Endothelial cell of umbilical vein (primary cell): Measurements from ENCODE around the gene NFKBIE. TPM values are rescaled to one million over a fixed set of nuclear protein-coding genes. Genes with fewer than 3 reads are reported as not detected.

Source experiments
- BruUV-seq: library from RNA; stranded (reverse); fragments of 400-500 nt; replicated peaks from 2 replicates; lab custom pipeline; 2021; lab: Mats Ljungman, UMichigan
- CTCF ChIA-PET: fragments of 300-600, 350-600 bp; sonication (Branson Sonifier 250); formaldehyde crosslinking; loops from one replicate; lab custom pipeline; 2021; ENCODE audit warnings: antibody characterized with exemption, inconsistent platforms; lab: Charles Lee
- POLR2A ChIA-PET: fragments of 300-600, 350-600 bp; sonication (Branson Sonifier 250); formaldehyde crosslinking; loops from one replicate; lab custom pipeline; 2021; ENCODE audit warnings: antibody characterized with exemption, inconsistent platforms; lab: Charles Lee
- DNase-seq: peaks from one replicate; pipeline ENCODE4 v3.0.0-alpha.2; 2011; ENCODE audit warnings: low read depth, low spot score
- FAIRE-seq: peaks from 2 replicates; lab custom pipeline; 2011; peaks lifted over from hg19 to GRCh38; lab: Jason Lieb, UNC
- H2AFZ ChIP-seq: 2 replicates; pipeline ENCODE4 v1.6.0; 2012; ENCODE audit warnings: low read depth, low read length, control low read depth, inconsistent platforms
- H3K27ac ChIP-seq: 2 replicates; pipeline ENCODE4 v1.5.1; 2011; ENCODE audit warnings: low read depth, mild to moderate bottlenecking, control low read depth, low read length, moderate library complexity; ENCODE audit not compliant: insufficient read depth
- H3K27me3 ChIP-seq, 2 experiments: 2 replicates each; pipeline versions ENCODE4 v1.6.0 to v1.6.1; 2011; ENCODE audit warnings: low read length in 2 of 2, mixed read lengths in 1 of 2; ENCODE audit not compliant: control insufficient read depth in 2 of 2, insufficient read depth in 2 of 2
- H3K36me3 ChIP-seq, 2 experiments: 2 replicates in 1 of 2; 3 replicates in 1 of 2; pipeline ENCODE4 v1.5.1; 2011; ENCODE audit warnings: low read length in 2 of 2, mild to moderate bottlenecking in 1 of 2, moderate library complexity in 1 of 2; ENCODE audit not compliant: control insufficient read depth in 2 of 2, insufficient read depth in 2 of 2; ENCODE audit errors: extremely low read depth in 1 of 2
- H3K4me1 ChIP-seq: 3 replicates; pipeline ENCODE4 v1.5.1; 2011; ENCODE audit warnings: mild to moderate bottlenecking, low read length; ENCODE audit not compliant: control insufficient read depth, insufficient read depth; ENCODE audit errors: extremely low read depth
- H3K4me2 ChIP-seq: 2 replicates; pipeline ENCODE4 v1.6.1; 2011; ENCODE audit warnings: low read length, control low read depth, mixed read lengths; ENCODE audit not compliant: insufficient read depth
- H3K4me3 ChIP-seq, 3 experiments: fragments of 200-600 bp in 1 of 3; sonication (generic), shearing (Covaris generic) in 1 of 3; replicated peaks in 1 of 3; 2 replicates each; pipeline ENCODE4 v1.5.1; 2011 to 2016; ENCODE audit warnings: control low read depth in 3 of 3, low read length in 3 of 3, mild to moderate bottlenecking in 2 of 3, inconsistent platforms in 1 of 3, low read depth in 1 of 3, moderate library complexity in 1 of 3; ENCODE audit not compliant: insufficient read depth in 1 of 3
- H3K79me2 ChIP-seq: 2 replicates; pipeline ENCODE4 v1.6.0; 2012; ENCODE audit warnings: low read length, inconsistent platforms; ENCODE audit not compliant: control insufficient read depth, insufficient read depth
- H3K9ac ChIP-seq: replicated peaks from 2 replicates; pipeline ENCODE3; 2011; ENCODE audit warnings: low read length, control low read depth; ENCODE audit not compliant: insufficient read depth; ENCODE audit errors: extremely low read depth
- H3K9me1 ChIP-seq: replicated peaks from 3 replicates; pipeline ENCODE4 v1.6.0; 2011; ENCODE audit warnings: mild to moderate bottlenecking, low read length; ENCODE audit not compliant: control insufficient read depth, insufficient read depth; ENCODE audit errors: extremely low read depth
- H3K9me3 ChIP-seq: replicated peaks from 2 replicates; pipeline ENCODE4 v1.5.1; 2012; ENCODE audit warnings: low read length, inconsistent platforms; ENCODE audit not compliant: control insufficient read depth, insufficient read depth
- H4K20me1 ChIP-seq: replicated peaks from 2 replicates; pipeline ENCODE3; 2011; ENCODE audit warnings: mild to moderate bottlenecking, low read length; ENCODE audit not compliant: control insufficient read depth, insufficient read depth; ENCODE audit errors: extremely low read depth
- EZH2 ChIP-seq: IDR thresholded peaks from 2 replicates; pipeline ENCODE4 v1.6.1; 2012; ENCODE audit warnings: borderline replicate concordance, low read depth, mild to moderate bottlenecking, moderate library complexity, low read length, inconsistent platforms; ENCODE audit not compliant: severe bottlenecking
- FOS ChIP-seq: IDR thresholded peaks from 2 replicates; pipeline ENCODE4 v1.6.1; 2011; ENCODE audit warnings: mild to moderate bottlenecking, low read length, moderate library complexity, borderline replicate concordance; ENCODE audit not compliant: insufficient read depth
- GATA2 ChIP-seq: IDR thresholded peaks from 2 replicates; pipeline ENCODE4 v1.7.0; 2011; ENCODE audit warnings: low read depth, mild to moderate bottlenecking, moderate library complexity, mixed read lengths, low read length; ENCODE audit not compliant: insufficient read length, insufficient read depth
- JUN ChIP-seq: IDR thresholded peaks from 2 replicates; pipeline ENCODE4 v1.6.1; 2011; ENCODE audit warnings: borderline replicate concordance, low read depth; ENCODE audit not compliant: insufficient read length, insufficient read depth
- MYC ChIP-seq: IDR thresholded peaks from one replicate; pipeline ENCODE4 v1.6.1; 2011; ENCODE audit warnings: mild to moderate bottlenecking, low read depth, low read length
- POLR2A ChIP-seq: IDR thresholded peaks from 2 replicates; pipeline ENCODE4 v1.6.1; 2012; ENCODE audit warnings: low read depth, mild to moderate bottlenecking, control low read depth, low read length
- POLR2AphosphoS5 ChIP-seq: IDR thresholded peaks from 2 replicates; pipeline ENCODE4 v1.6.1; 2012; ENCODE audit warnings: low read depth, mild to moderate bottlenecking, control low read depth, low read length, moderate library complexity; ENCODE audit not compliant: insufficient read depth
- dilution Hi-C: fragments of 300-500 bp; cut with MboI; formaldehyde crosslinking; loops from one replicate; pipeline ENCODE4 v1.15.0; 2019; ENCODE audit warnings: low sequenced_read_pairs; ENCODE audit not compliant: extremely low pct_ligation_motif_present
- intact Hi-C: fragments of 100-400 bp; cut with micrococcal nuclease; formaldehyde crosslinking; loops from one replicate; pipeline ENCODE4 v1.10.0; 2022
- polyA plus RNA-seq, 4 experiments: library from polyadenylated mRNA; depleted of rRNA in 3 of 4; stranded (reverse) in 3 of 4; unstranded in 1 of 4; fragments of >200 nt; gene quantifications; 2 replicates each; pipeline versions ENCODE4 v1.2.1 to v1.2.3, GENCODE V29; 2011 to 2012; ENCODE audit warnings: missing spikeins in 1 of 4
- total RNA-seq: library from RNA; stranded (reverse); gene quantifications from 2 replicates; pipeline ENCODE4 v1.2.3, GENCODE V29; 2021
- TF ChIP-seq, protein P1 (sequence below): IDR thresholded peaks from 2 replicates; pipeline ENCODE4 v1.6.1; 2011; ENCODE audit not compliant: insufficient read depth, insufficient read length
- TF ChIP-seq, protein P2 (sequence below), 2 donors: IDR thresholded peaks; 1 replicate in 1 of 2; 2 replicates in 1 of 2; pipeline ENCODE4 v1.5.1; 2011; ENCODE audit warnings: low read length in 2 of 2, mild to moderate bottlenecking in 2 of 2, moderate library complexity in 2 of 2, control low read depth in 1 of 2, inconsistent platforms in 1 of 2, low read depth in 1 of 2; ENCODE audit not compliant: insufficient read depth in 1 of 2; ENCODE audit errors: extremely low read depth in 1 of 2

NFKBIE gene
- total and polyA plus RNA-seq, 2 donors (not counting 3 experiments of a cell fraction or from before 2014, with no cell fraction given), result 19.0 to 22.6 TPM

DNA sequence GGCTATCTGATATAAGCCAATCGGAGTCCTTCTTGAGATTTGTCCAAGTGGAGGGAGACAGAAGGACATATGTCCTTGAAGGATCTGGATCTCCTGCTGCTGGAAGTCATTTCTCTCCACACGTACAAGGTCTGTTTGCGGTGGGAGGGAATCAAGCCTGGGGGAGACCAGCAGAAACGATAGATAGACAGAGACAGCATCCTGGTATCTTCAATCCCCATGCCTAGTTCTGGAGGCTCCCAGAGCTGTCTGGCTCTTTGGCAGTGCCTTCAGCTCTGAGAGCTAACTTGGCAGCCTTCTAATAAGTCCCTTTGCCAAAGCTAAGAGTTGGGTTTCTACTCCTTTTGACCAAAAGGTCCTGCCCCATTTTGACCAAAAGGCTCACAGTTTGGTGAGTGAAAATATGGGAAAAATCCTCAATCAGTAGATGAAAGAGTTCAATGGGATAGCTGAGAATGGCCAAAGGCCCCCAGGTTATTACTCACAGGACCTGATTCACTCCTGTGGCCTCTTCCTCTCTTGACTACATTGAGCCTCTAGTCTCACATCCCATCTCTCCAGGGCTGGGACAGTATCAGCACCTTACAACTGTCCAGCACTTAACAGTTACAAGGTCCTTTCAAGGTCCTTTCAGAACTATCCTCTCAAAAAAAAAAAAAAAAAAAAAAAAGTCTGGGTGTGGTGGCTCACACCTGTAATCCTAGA is 27.5 kb upstream of the NFKBIE start:
- intact Hi-C loops (no loop called here), dilution Hi-C loops (no loop called here)
- BruUV-seq, result no TSS peak
- H3K9me3 ChIP-seq, result no peaks in the 10 kb centered on the region
- no peak overlapping the region for H3K4me2 ChIP-seq
- H4K20me1 ChIP-seq, result no peaks in the 10 kb centered on the region
- H2AFZ ChIP-seq, result no peak overlapping the region
- H3K79me2 ChIP-seq, result no peaks in the 10 kb centered on the region
- TF ChIP-seq, protein P1, sequence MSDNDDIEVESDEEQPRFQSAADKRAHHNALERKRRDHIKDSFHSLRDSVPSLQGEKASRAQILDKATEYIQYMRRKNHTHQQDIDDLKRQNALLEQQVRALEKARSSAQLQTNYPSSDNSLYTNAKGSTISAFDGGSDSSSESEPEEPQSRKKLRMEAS, result no peak
- TF ChIP-seq JUN (no peak), FOS (no peak), MYC (no peak), GATA2 (no peak), POLR2AphosphoS5 (no peak), POLR2A (no peak), EZH2 (no peak)
- TF ChIP-seq, protein P2, sequence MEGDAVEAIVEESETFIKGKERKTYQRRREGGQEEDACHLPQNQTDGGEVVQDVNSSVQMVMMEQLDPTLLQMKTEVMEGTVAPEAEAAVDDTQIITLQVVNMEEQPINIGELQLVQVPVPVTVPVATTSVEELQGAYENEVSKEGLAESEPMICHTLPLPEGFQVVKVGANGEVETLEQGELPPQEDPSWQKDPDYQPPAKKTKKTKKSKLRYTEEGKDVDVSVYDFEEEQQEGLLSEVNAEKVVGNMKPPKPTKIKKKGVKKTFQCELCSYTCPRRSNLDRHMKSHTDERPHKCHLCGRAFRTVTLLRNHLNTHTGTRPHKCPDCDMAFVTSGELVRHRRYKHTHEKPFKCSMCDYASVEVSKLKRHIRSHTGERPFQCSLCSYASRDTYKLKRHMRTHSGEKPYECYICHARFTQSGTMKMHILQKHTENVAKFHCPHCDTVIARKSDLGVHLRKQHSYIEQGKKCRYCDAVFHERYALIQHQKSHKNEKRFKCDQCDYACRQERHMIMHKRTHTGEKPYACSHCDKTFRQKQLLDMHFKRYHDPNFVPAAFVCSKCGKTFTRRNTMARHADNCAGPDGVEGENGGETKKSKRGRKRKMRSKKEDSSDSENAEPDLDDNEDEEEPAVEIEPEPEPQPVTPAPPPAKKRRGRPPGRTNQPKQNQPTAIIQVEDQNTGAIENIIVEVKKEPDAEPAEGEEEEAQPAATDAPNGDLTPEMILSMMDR (IDR thresholded peaks at IDR 0.05; ENCODE audit: extremely low read depth in 1 of 2, insufficient read depth in 1 of 2, low read depth in 1 of 2, low read length in 2 of 2), result no peak
- no peak for FAIRE-seq
- H3K9me1 ChIP-seq, result no peaks in the 10 kb centered on the region
- peaks cover 36 to 38% of the 10 kb centered on the region in 2 experiments for H3K27me3 ChIP-seq
- H3K4me1 ChIP-seq, result peaks cover 6% of the 10 kb centered on the region
- ChIA-PET CTCF (interaction anchor here (0.8 to 5.6 kb wide), 7 partner anchors 11 to 36 kb away, joined by 3 to 35 read pairs (median 5); partner anchors contain the start of genes AARS2 and TMEM151B), POLR2A (interaction anchor here (0.7 kb wide), 1 partner anchor 149 kb away, joined by 12 read pairs; no protein-coding TSS in a partner anchor)
- no peak overlapping the region for H3K4me3 ChIP-seq
- no peak for DNase-seq
- H3K9ac ChIP-seq, result no peak overlapping the region
- H3K36me3 ChIP-seq, result no peaks in the 10 kb centered on the region
- H3K27ac ChIP-seq, result no peak overlapping the region
